Measurements from ENCODE around the gene CTDSPL.

The CTDSPL gene

DNA sequence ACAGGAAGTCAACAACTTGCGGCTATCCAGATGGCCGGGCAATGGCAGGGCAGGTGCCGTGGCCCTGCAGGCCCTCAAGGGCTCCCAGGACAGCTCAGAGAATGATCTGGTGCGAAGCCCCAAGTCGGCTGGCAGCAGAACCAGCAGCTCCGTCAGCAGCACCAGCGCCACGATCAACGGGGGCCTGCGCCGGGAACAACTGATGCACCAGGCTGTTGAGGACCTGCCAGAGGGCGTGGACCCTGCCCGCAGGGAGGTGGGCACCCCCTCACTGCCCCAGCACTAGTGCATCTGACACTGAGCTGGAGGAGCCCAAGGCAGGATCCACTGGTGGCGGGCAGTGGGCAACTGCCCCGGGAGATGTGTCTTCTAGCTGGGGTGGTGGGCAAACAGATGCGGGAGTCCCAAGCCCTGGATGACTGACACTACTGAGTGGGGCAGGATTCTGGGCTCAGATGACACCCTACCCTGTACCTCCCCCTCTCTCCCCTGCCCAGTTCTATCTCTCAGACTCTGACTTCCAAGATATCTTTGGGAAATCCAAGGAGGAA, 144.8 kb downstream of the CTDSPL start:
- Histone ChIP-seq H3K27me3 (ENCODE audit: insufficient read depth, poor library complexity, severe bottlenecking) (no peaks in the 10 kb centered on the region), H3K36me3 (ENCODE audit: low read depth) (no peaks in the 10 kb centered on the region), H3K9me3 (ENCODE audit: severe bottlenecking) (no peaks in the 10 kb centered on the region), H3K27ac (ENCODE audit: poor library complexity, severe bottlenecking) (no peak overlapping the region), H3K4me3 (ENCODE audit: severe bottlenecking) (no peak overlapping the region), H3K4me1 (ENCODE audit: insufficient read depth, poor library complexity, severe bottlenecking) (no peaks in the 10 kb centered on the region)
- ATAC-seq (ENCODE audit: low read depth) (no peak), DNase-seq (ENCODE audit: low spot score) (no peak)
- TF ChIP-seq, protein P1, sequence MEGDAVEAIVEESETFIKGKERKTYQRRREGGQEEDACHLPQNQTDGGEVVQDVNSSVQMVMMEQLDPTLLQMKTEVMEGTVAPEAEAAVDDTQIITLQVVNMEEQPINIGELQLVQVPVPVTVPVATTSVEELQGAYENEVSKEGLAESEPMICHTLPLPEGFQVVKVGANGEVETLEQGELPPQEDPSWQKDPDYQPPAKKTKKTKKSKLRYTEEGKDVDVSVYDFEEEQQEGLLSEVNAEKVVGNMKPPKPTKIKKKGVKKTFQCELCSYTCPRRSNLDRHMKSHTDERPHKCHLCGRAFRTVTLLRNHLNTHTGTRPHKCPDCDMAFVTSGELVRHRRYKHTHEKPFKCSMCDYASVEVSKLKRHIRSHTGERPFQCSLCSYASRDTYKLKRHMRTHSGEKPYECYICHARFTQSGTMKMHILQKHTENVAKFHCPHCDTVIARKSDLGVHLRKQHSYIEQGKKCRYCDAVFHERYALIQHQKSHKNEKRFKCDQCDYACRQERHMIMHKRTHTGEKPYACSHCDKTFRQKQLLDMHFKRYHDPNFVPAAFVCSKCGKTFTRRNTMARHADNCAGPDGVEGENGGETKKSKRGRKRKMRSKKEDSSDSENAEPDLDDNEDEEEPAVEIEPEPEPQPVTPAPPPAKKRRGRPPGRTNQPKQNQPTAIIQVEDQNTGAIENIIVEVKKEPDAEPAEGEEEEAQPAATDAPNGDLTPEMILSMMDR (IDR thresholded peaks at IDR 0.05; ENCODE audit: poor library complexity, severe bottlenecking), result no peak

DNA sequence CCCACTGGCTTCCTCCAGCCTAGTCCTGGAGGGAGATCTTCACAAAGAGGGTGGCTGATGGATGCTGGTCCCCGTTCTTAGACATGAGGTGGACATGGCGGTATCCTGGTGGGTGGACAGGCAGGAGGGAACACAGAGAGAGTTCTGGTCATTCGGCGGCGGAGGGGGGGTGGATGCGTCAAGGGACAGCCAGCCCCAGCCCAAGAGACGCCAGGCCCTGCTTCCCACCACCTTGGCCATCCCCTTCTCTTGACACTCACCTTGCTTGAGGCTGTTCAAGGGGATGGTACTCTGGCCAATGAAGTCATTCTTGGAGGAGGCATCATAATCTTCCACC, 146.0 kb downstream of the CTDSPL start:
- TF ChIP-seq, protein P1 (IDR thresholded peaks at IDR 0.05; ENCODE audit: poor library complexity, severe bottlenecking), result no peak
- H3K9me3 ChIP-seq (ENCODE audit: severe bottlenecking), result no peaks in the 10 kb centered on the region
- DNase-seq (ENCODE audit: low spot score) (no peak), ATAC-seq (ENCODE audit: low read depth) (no peak)
- no peaks in the 10 kb centered on the region for H3K27me3 ChIP-seq (ENCODE audit: insufficient read depth, poor library complexity, severe bottlenecking)
- no peak overlapping the region for H3K4me3 ChIP-seq (ENCODE audit: severe bottlenecking)
- H3K36me3 ChIP-seq (ENCODE audit: low read depth), result no peaks in the 10 kb centered on the region
- no peaks in the 10 kb centered on the region for H3K4me1 ChIP-seq (ENCODE audit: insufficient read depth, poor library complexity, severe bottlenecking)
- no peak overlapping the region for H3K27ac ChIP-seq (ENCODE audit: poor library complexity, severe bottlenecking)

- no peak overlapping the region for H3K27ac ChIP-seq (ENCODE audit: poor library complexity, severe bottlenecking)
- no peaks in the 10 kb centered on the region for H3K4me1 ChIP-seq (ENCODE audit: insufficient read depth, poor library complexity, severe bottlenecking)
Measured at GRCh38 chr3:38008191-38008701, 146.6 kb downstream of the CTDSPL start.

GRCh38 chr3:38008971-38009580, 147.4 kb downstream of the CTDSPL start:
- no peaks in the 10 kb centered on the region for H3K9me3 ChIP-seq (ENCODE audit: severe bottlenecking)
- no peak overlapping the region for H3K4me3 ChIP-seq (ENCODE audit: severe bottlenecking)
- H3K27ac ChIP-seq (ENCODE audit: poor library complexity, severe bottlenecking), result no peak overlapping the region
- TF ChIP-seq, protein P1 (IDR thresholded peaks at IDR 0.05; ENCODE audit: poor library complexity, severe bottlenecking), result no peak
- ATAC-seq (ENCODE audit: low read depth) (no peak), DNase-seq (ENCODE audit: low spot score) (no peak)
- no peaks in the 10 kb centered on the region for H3K4me1 ChIP-seq (ENCODE audit: insufficient read depth, poor library complexity, severe bottlenecking)
- peaks cover 3% of the 10 kb centered on the region; the same call in 1 of the 2 replicates for H3K36me3 ChIP-seq (ENCODE audit: low read depth)
- H3K27me3 ChIP-seq (ENCODE audit: insufficient read depth, poor library complexity, severe bottlenecking), result no peaks in the 10 kb centered on the region

More at GRCh38 chr3:38008191-38008701, 146.6 kb downstream of the CTDSPL start:
- TF ChIP-seq, protein P1 (IDR thresholded peaks at IDR 0.05; ENCODE audit: poor library complexity, severe bottlenecking), result no peak
- H3K36me3 ChIP-seq (ENCODE audit: low read depth), result no peaks in the 10 kb centered on the region
- DNase-seq (ENCODE audit: low spot score) (no peak), ATAC-seq (ENCODE audit: low read depth) (no peak)
- H3K4me3 ChIP-seq (ENCODE audit: severe bottlenecking), result no peak overlapping the region
- H3K27me3 ChIP-seq (ENCODE audit: insufficient read depth, poor library complexity, severe bottlenecking), result no peaks in the 10 kb centered on the region
- no peaks in the 10 kb centered on the region for H3K9me3 ChIP-seq (ENCODE audit: severe bottlenecking)
